ENCODE data around the gene MCF2L2. TPM values are rescaled to one million over a fixed set of nuclear protein-coding genes. Genes with fewer than 3 reads are reported as not detected.

The MCF2L2 gene
- total and polyA plus RNA-seq, 9 donors = 0.12 to 2.2 (median 0.61) TPM

DNA sequence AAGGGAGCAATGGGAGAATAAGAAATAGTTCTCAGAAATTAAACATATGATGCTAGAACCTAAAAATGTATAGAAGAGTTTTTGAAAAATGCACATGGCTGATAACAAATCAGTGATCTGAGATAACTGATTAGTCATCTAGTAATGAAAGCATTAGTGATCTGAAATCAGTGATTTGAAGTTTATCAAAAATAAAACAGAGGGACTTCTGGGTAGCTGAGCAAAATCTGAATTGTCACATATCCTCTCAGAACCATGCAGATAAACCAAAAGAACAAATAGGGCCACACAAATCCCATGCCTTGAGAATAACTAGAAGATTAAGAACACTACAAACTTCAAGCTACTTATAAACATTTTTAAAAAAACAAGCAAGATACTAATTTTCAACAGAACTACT is 71.5 kb downstream of the MCF2L2 start:
- no peaks in the 10 kb centered on the region for H3K36me3 ChIP-seq
- no peaks in the 10 kb centered on the region for H3K9me3 ChIP-seq
- no peak for DNase-seq
- intact Hi-C loops (cut with DNase I) = no loop called here
- H3K4me1 ChIP-seq (ENCODE audit: insufficient read depth) = no peaks in the 10 kb centered on the region
- no peak for TF ChIP-seq POLR2A (IDR thresholded peaks at IDR 0.05)
- TF ChIP-seq, protein P1, sequence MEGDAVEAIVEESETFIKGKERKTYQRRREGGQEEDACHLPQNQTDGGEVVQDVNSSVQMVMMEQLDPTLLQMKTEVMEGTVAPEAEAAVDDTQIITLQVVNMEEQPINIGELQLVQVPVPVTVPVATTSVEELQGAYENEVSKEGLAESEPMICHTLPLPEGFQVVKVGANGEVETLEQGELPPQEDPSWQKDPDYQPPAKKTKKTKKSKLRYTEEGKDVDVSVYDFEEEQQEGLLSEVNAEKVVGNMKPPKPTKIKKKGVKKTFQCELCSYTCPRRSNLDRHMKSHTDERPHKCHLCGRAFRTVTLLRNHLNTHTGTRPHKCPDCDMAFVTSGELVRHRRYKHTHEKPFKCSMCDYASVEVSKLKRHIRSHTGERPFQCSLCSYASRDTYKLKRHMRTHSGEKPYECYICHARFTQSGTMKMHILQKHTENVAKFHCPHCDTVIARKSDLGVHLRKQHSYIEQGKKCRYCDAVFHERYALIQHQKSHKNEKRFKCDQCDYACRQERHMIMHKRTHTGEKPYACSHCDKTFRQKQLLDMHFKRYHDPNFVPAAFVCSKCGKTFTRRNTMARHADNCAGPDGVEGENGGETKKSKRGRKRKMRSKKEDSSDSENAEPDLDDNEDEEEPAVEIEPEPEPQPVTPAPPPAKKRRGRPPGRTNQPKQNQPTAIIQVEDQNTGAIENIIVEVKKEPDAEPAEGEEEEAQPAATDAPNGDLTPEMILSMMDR (IDR thresholded peaks at IDR 0.05) = no peak
- no peak for TF ChIP-seq EP300 (IDR thresholded peaks at IDR 0.05)
- no peaks in the 10 kb centered on the region for H3K27me3 ChIP-seq
- H3K27ac ChIP-seq = no peak overlapping the region
- no peak overlapping the region for H3K4me3 ChIP-seq

DNA sequence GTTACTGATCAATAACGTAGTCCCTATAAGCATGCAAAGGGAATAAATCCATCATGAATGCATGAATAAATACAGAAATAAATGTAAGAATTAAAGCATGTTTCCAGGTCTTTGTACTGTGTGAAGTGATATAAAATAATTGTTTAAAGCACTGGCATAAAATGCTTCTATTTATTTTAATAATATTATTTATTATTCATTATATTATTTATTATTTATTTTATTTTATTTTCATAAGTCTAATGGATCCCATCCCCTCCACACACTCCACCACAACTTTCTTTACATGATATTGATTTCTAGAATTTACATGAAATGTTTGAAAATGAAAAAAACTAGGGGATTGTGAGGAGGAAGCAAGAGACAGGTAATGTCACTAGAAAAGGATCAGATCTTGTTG is 73.5 kb downstream of the MCF2L2 start:
- Histone ChIP-seq H3K4me3 (no peak overlapping the region), H3K9me3 (no peaks in the 10 kb centered on the region), H3K4me1 (ENCODE audit: insufficient read depth) (no peaks in the 10 kb centered on the region), H3K27ac (no peak overlapping the region), H3K27me3 (no peaks in the 10 kb centered on the region), H3K36me3 (no peaks in the 10 kb centered on the region)
- intact Hi-C loops (cut with DNase I) = no loop called here
- WGBS, 3 donors = 93 to 100% (median 94%) methylated on average over 1 of the region's 1 CpG
- DNase-seq = no peak
- TF ChIP-seq, protein P1 (IDR thresholded peaks at IDR 0.05) = no peak
- TF ChIP-seq POLR2A (IDR thresholded peaks at IDR 0.05) (no peak), EP300 (IDR thresholded peaks at IDR 0.05) (no peak)

DNA sequence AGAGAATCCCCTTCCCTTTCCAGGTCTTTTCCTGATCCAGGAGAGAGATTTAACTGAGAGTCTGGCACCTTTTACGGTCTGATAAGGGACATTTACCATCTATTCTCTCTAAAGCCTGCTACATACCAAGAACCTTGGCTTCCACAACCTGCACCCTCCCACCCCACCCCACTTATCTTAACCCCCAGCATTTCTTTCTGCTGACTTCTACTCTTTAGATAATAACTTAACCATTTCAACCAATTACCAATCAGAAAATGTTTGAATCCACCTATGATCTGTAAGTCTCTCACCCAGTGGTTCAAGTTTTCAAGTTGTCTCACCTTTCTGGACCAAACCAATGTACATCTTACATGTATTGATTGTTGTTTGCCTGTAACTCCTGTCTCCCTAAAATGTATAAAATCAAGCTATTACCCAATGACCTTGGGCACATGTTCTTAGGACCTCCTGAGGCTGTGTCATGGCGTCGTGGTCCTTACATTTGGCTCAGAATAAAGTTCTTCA is 74.0 kb downstream of the MCF2L2 start:
- H3K27me3 ChIP-seq = no peaks in the 10 kb centered on the region
- TF ChIP-seq POLR2A (IDR thresholded peaks at IDR 0.05) = no peak
- no peaks in the 10 kb centered on the region for H3K9me3 ChIP-seq
- no peak overlapping the region for H3K27ac ChIP-seq
- no peaks in the 10 kb centered on the region for H3K4me1 ChIP-seq (ENCODE audit: insufficient read depth)
- no peaks in the 10 kb centered on the region for H3K36me3 ChIP-seq
- H3K4me3 ChIP-seq = no peak overlapping the region
- 68 to 93% (median 92%) methylated on average over 3 of the region's 3 CpGs for WGBS, 3 donors
- no peak for DNase-seq
- intact Hi-C loops (cut with DNase I) = no loop called here

DNA sequence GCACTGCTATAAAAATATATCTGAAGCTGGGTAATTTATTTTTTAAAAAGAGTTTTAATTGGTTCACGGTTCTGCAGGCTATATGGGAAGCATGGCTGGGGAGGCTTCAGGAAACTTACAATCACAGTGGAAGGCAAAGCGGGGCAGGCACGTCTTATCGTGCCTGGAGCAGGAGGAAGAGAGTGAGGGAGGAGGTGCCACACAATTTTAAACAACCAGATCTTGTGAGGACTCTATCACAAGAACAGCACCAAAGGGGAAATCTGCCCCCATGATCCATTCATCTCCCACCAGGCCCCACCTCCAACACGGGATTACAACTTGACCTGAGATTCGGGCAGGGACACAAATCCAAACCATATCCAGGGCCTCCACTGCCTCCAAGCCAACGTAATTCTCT is 75.0 kb downstream of the MCF2L2 start:
- no peak overlapping the region for H3K4me3 ChIP-seq
- H3K9me3 ChIP-seq = no peaks in the 10 kb centered on the region
- WGBS, 3 donors = 81 to 91% (median 91%) methylated on average over 7 of the region's 7 CpGs
- H3K4me1 ChIP-seq (ENCODE audit: insufficient read depth) = no peaks in the 10 kb centered on the region
- intact Hi-C loops (cut with DNase I) = no loop called here
- no peaks in the 10 kb centered on the region for H3K27me3 ChIP-seq
- H3K27ac ChIP-seq = no peak overlapping the region
- TF ChIP-seq POLR2A (IDR thresholded peaks at IDR 0.05) (no peak), EP300 (IDR thresholded peaks at IDR 0.05) (no peak)
- TF ChIP-seq, protein P1 (IDR thresholded peaks at IDR 0.05) = no peak
- H3K36me3 ChIP-seq = no peaks in the 10 kb centered on the region
- no peak for DNase-seq

DNA sequence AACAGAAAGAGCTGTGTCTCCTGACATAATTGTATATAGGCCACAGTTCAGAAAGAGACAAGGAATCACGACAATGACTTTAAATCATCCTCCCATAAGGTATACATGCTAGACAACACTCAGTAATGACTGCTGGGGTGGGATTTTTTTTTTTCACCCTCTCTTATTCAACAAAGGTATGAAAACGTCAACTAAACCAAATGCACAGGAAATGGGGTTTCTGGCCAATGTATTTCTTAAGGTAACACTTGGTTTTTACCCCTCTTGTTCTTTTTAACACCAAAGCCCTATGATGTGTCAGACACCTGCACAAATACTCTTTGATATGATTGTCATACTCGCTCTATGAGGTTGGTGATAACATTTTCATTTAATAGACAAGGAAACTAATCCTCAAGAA is 78.3 kb downstream of the MCF2L2 start:
- DNase-seq = no peak
- Histone ChIP-seq H3K36me3 (no peaks in the 10 kb centered on the region), H3K9me3 (no peaks in the 10 kb centered on the region), H3K4me1 (ENCODE audit: insufficient read depth) (no peaks in the 10 kb centered on the region), H3K27me3 (no peaks in the 10 kb centered on the region), H3K4me3 (no peak overlapping the region), H3K27ac (no peak overlapping the region)
- intact Hi-C loops (cut with DNase I) = no loop called here
- TF ChIP-seq, protein P1 (IDR thresholded peaks at IDR 0.05) = no peak
- TF ChIP-seq POLR2A (IDR thresholded peaks at IDR 0.05) (no peak), EP300 (IDR thresholded peaks at IDR 0.05) (no peak)
- WGBS, 3 donors = 69 to 78% (median 72%) methylated on average over 3 of the region's 3 CpGs
